Upper lobe of left lung (tissue), 4 donors: ENCODE measurements around the gene LRRC53.

Experiments
- POLR2A ChIP-seq, 4 donors: fragments of 450-650 bp; IDR thresholded peaks; one replicate each; pipeline ENCODE4 v1.5.1; 2016 to 2017; ENCODE audit warnings: antibody characterized with exemption in 4 of 4, mild to moderate bottlenecking in 2 of 4
- TF ChIP-seq, protein P1 (sequence below), 6 experiments: fragments of 450-650 bp in 4 of 6; fragments of 200-600 bp in 2 of 6; sonication (generic) in 2 of 6; IDR thresholded peaks; one replicate each; pipeline ENCODE4 v1.5.1; 2016 to 2019; ENCODE audit warnings: antibody characterized with exemption in 6 of 6

DNA sequence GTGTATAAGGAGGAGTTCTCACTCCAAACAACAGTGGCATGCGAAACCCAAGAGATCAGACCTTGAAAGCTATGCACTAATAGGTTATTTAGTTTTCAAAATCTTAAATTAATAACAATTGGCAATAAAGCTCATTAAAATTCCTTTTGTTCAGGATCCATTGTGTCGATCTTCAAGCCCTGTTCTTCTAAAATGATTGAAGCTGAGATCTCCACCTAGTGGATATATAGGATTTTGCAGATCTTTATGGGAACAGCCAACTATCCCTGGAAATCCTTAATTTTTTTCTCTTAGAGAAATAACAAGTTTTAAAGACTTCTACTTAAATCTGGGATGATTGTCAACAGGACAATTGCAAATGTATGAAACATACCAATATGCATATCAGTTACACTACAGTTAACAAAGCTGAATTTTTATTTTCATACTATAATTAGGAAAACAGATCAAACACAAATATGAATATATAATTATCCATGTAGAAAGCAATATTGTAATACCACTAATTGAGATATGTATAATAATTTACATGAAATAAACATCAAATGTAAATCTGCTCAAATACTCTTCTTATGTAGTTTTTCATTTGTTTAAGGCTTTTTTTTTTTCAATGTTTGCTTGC lies 43.3 kb downstream of the LRRC53 start:
- TF ChIP-seq POLR2A (IDR thresholded peaks at IDR 0.05): no peak
- TF ChIP-seq, protein P1, sequence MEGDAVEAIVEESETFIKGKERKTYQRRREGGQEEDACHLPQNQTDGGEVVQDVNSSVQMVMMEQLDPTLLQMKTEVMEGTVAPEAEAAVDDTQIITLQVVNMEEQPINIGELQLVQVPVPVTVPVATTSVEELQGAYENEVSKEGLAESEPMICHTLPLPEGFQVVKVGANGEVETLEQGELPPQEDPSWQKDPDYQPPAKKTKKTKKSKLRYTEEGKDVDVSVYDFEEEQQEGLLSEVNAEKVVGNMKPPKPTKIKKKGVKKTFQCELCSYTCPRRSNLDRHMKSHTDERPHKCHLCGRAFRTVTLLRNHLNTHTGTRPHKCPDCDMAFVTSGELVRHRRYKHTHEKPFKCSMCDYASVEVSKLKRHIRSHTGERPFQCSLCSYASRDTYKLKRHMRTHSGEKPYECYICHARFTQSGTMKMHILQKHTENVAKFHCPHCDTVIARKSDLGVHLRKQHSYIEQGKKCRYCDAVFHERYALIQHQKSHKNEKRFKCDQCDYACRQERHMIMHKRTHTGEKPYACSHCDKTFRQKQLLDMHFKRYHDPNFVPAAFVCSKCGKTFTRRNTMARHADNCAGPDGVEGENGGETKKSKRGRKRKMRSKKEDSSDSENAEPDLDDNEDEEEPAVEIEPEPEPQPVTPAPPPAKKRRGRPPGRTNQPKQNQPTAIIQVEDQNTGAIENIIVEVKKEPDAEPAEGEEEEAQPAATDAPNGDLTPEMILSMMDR (IDR thresholded peaks at IDR 0.05): peak in 5 of 6 experiments; percentile 37 to 48 (median 42)
